Tibial nerve (tissue), 4 donors: ENCODE measurements around the gene OCA2. TPM values are rescaled to one million over a fixed set of nuclear protein-coding genes. Genes with fewer than 3 reads are reported as not detected.

Experiments used
- DNase-seq, 2 donors: peaks; one replicate each; pipeline ENCODE4 v3.0.0-alpha.2; 2019; ENCODE audit warnings: low spot score in 2 of 2
- H3K27ac ChIP-seq, 4 donors: fragments of 200-600 bp; sonication (generic) in 3 of 4; one replicate each; pipeline ENCODE4 v1.5.1; 2017 to 2019; ENCODE audit warnings: mild to moderate bottlenecking in 1 of 4
- H3K27me3 ChIP-seq, 2 donors: fragments of 200-600 bp; sonication (generic) in 1 of 2; one replicate each; pipeline versions ENCODE4 v1.5.1 to v1.6.0; 2017 to 2019
- H3K36me3 ChIP-seq, 3 donors: fragments of 200-600 bp; sonication (generic); one replicate each; pipeline ENCODE4 v1.5.1; 2018 to 2019
- H3K4me1 ChIP-seq, 4 donors: fragments of 200-600 bp; sonication (generic) in 3 of 4; one replicate each; pipeline ENCODE4 v1.5.1; 2017 to 2019
- H3K4me3 ChIP-seq, 4 donors: fragments of 200-600 bp; sonication (generic) in 3 of 4; one replicate each; pipeline ENCODE4 v1.5.1; 2017 to 2019; ENCODE audit warnings: mild to moderate bottlenecking in 1 of 4, moderate library complexity in 1 of 4
- H3K9me3 ChIP-seq, 4 donors: fragments of 200-600 bp; sonication (generic) in 3 of 4; one replicate each; pipeline ENCODE4 v1.5.1; 2017 to 2019
- EP300 ChIP-seq, 2 donors: sonication (generic); formaldehyde crosslinking; IDR thresholded peaks; one replicate each; pipeline ENCODE4 v1.6.1; 2017; ENCODE audit warnings: antibody characterized with exemption in 2 of 2, mild to moderate bottlenecking in 1 of 2
- POLR2A ChIP-seq, 2 donors: fragments of 450-650 bp; IDR thresholded peaks; one replicate each; pipeline ENCODE4 v1.6.1; 2017; ENCODE audit warnings: antibody characterized with exemption in 2 of 2, mild to moderate bottlenecking in 2 of 2, moderate library complexity in 2 of 2
- WGBS, 2 donors: methylation state at CpG; one replicate each; pipeline ENCODE4 v1.1.5; 2018; 5-methylcytosine and 5-hydroxymethylcytosine counted together
- total RNA-seq, 4 donors: library from RNA; depleted of rRNA; stranded (reverse); fragments of >200 nt; gene quantifications; one replicate each; pipeline ENCODE4 v1.1.0, GENCODE V29; 2016
- TF ChIP-seq, protein P1 (sequence below), 5 experiments: fragments of 200-600 bp in 3 of 5; fragments of 450-650 bp in 2 of 5; sonication (generic) in 3 of 5; IDR thresholded peaks; one replicate each; pipeline ENCODE4 v1.5.1; 2016 to 2019; ENCODE audit warnings: antibody characterized with exemption in 5 of 5, mild to moderate bottlenecking in 3 of 5, moderate library complexity in 2 of 5

Gene OCA2
- total RNA-seq, 4 donors from 2014 or later = 2.7 to 19.7 (median 6.5) TPM; not detected in 1

DNA sequence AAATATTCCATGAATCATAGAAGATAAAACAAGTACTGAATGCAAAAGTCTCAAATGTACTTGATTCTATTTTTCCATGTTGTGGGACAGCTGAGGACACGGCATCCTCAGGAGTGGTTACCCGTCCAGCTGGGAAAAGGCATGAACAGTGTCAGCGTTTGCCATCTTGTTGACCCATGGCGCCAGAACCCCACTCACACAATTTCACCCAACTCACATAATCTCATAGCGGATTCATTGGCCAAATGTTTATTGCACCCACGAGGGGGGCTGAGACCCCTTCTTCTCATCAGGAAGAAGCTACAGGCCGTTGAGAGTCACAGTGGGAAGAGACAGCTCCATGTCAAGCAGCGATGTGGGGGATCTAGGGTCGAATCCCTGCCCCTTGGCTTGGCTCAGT, 72.9 kb downstream of the OCA2 start:
- 88 to 91% methylated on average over 9 of the region's 9 CpGs for WGBS, 2 donors

DNA sequence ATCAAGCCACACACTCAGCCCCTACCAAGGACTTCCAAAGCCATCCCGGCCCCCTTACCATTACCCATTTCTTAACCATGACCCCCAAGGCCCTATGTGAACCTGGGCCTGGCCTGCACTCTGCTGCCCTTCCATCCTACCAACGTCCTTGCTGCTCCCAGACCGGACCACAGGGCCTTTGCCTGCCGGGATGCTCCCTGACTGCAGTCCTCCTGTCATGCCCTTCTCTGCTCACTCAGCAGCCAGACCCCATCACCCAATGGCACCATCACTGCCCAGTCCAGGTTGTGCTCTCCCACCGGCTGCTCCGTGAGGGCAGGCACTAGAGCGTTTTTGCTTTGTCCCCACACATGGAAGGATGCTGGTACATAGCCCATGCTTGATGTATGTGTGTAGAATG, 73.7 kb downstream of the OCA2 start:
- 85 to 90% methylated on average over 7 of the region's 7 CpGs for WGBS, 2 donors
- Histone ChIP-seq H3K9me3 (no peaks in the 10 kb centered on the region), H3K4me3 (no peak overlapping the region), H3K36me3 (peaks cover 0 to 2% (median 0%) of the 10 kb centered on the region in 3 donors), H3K27me3 (no peaks in the 10 kb centered on the region), H3K27ac (no peak overlapping the region), H3K4me1 (no peaks in the 10 kb centered on the region)
- TF ChIP-seq EP300 (IDR thresholded peaks at IDR 0.05) (no peak), POLR2A (IDR thresholded peaks at IDR 0.05) (no peak)
- TF ChIP-seq, protein P1, sequence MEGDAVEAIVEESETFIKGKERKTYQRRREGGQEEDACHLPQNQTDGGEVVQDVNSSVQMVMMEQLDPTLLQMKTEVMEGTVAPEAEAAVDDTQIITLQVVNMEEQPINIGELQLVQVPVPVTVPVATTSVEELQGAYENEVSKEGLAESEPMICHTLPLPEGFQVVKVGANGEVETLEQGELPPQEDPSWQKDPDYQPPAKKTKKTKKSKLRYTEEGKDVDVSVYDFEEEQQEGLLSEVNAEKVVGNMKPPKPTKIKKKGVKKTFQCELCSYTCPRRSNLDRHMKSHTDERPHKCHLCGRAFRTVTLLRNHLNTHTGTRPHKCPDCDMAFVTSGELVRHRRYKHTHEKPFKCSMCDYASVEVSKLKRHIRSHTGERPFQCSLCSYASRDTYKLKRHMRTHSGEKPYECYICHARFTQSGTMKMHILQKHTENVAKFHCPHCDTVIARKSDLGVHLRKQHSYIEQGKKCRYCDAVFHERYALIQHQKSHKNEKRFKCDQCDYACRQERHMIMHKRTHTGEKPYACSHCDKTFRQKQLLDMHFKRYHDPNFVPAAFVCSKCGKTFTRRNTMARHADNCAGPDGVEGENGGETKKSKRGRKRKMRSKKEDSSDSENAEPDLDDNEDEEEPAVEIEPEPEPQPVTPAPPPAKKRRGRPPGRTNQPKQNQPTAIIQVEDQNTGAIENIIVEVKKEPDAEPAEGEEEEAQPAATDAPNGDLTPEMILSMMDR (IDR thresholded peaks at IDR 0.05) = no peak
- DNase-seq = no peak

More for the DNA sequence above, 72.9 kb downstream of the OCA2 start:
- no peak overlapping the region for H3K27ac ChIP-seq
- H3K36me3 ChIP-seq = peaks cover 0 to 2% (median 0%) of the 10 kb centered on the region in 3 donors
- H3K27me3 ChIP-seq = no peaks in the 10 kb centered on the region
- no peaks in the 10 kb centered on the region for H3K4me1 ChIP-seq
- no peaks in the 10 kb centered on the region for H3K9me3 ChIP-seq
- no peak for DNase-seq
- H3K4me3 ChIP-seq = no peak overlapping the region
- TF ChIP-seq POLR2A (IDR thresholded peaks at IDR 0.05) (no peak), EP300 (IDR thresholded peaks at IDR 0.05) (no peak)
- TF ChIP-seq, protein P1 (IDR thresholded peaks at IDR 0.05) = no peak

DNA sequence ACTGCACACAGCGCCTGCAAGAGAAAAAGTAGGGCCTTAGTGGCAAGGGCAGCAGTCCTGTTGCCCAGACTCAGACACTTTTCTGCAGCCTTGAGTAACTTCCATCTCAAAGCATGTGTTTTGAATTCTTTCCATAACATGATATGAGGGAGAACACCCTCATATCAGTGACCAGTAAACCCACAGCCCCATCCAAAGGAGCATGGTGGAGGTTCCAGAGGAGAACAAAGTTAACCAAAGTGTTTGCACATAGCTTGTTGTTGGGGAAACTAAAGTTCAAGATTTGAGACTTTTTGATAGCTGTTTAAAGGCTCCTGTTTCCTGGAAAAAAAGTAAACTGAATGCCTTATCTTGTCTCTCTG, 74.2 kb downstream of the OCA2 start:
- Histone ChIP-seq H3K4me3 (no peak overlapping the region), H3K27me3 (no peaks in the 10 kb centered on the region), H3K9me3 (no peaks in the 10 kb centered on the region), H3K4me1 (no peaks in the 10 kb centered on the region), H3K27ac (no peak overlapping the region), H3K36me3 (peaks cover 0 to 2% (median 0%) of the 10 kb centered on the region in 3 donors)
- 93% methylated on average over 1 of the region's 1 CpG; no CpG with 5 or more reads in 1 of the 2 donors for WGBS, 2 donors
- DNase-seq = no peak
- no peak for TF ChIP-seq EP300 (IDR thresholded peaks at IDR 0.05)

- Histone ChIP-seq H3K27me3 (no peaks in the 10 kb centered on the region), H3K9me3 (no peaks in the 10 kb centered on the region), H3K36me3 (peaks cover 0 to 2% (median 0%) of the 10 kb centered on the region in 3 donors), H3K4me1 (no peaks in the 10 kb centered on the region), H3K27ac (no peak overlapping the region), H3K4me3 (no peak overlapping the region)
- DNase-seq = no peak
- TF ChIP-seq EP300 (IDR thresholded peaks at IDR 0.05) = no peak
- 79 to 92% methylated on average over 14 to 19 of the region's 19 CpGs for WGBS, 2 donors
Measured at GRCh38 chr15:28023933-28024888, 74.9 kb downstream of the OCA2 start.

- WGBS, 2 donors = 92 to 95% methylated on average over 8 of the region's 8 CpGs
- Histone ChIP-seq H3K9me3 (no peaks in the 10 kb centered on the region), H3K4me1 (no peaks in the 10 kb centered on the region), H3K4me3 (no peak overlapping the region), H3K27me3 (no peaks in the 10 kb centered on the region), H3K27ac (no peak overlapping the region), H3K36me3 (peaks cover 0 to 2% (median 0%) of the 10 kb centered on the region in 3 donors)
- TF ChIP-seq EP300 (IDR thresholded peaks at IDR 0.05) = no peak
- TF ChIP-seq, protein P1 (IDR thresholded peaks at IDR 0.05) = no peak
- no peak for TF ChIP-seq POLR2A (IDR thresholded peaks at IDR 0.05)
- no peak for DNase-seq
Measured at GRCh38 chr15:28023422-28023821, 75.7 kb downstream of the OCA2 start.

GRCh38 chr15:28022961-28023360, 76.2 kb downstream of the OCA2 start:
- peaks cover 0 to 2% (median 0%) of the 10 kb centered on the region in 3 donors for H3K36me3 ChIP-seq
- no peaks in the 10 kb centered on the region for H3K4me1 ChIP-seq
- H3K27me3 ChIP-seq = no peaks in the 10 kb centered on the region
- H3K27ac ChIP-seq = no peak overlapping the region
- H3K9me3 ChIP-seq = no peaks in the 10 kb centered on the region
- no peak for DNase-seq
- no peak overlapping the region for H3K4me3 ChIP-seq
- TF ChIP-seq EP300 (IDR thresholded peaks at IDR 0.05) (no peak), POLR2A (IDR thresholded peaks at IDR 0.05) (no peak)
- TF ChIP-seq, protein P1 (IDR thresholded peaks at IDR 0.05) = no peak
- WGBS, 2 donors = 77 to 78% methylated on average over 2 of the region's 2 CpGs
